Endodermal cell (in vitro differentiated cells): ENCODE measurements around the gene RGS3. TPM values are rescaled to one million over a fixed set of nuclear protein-coding genes. Genes with fewer than 3 reads are reported as not detected.

Experiments used
- DNase-seq: peaks from one replicate; pipeline ENCODE4 v3.0.0-alpha.2; 2017
- H3K27ac ChIP-seq: 2 replicates; pipeline ENCODE4 v1.5.1; 2013; ENCODE audit warnings: mild to moderate bottlenecking, low read depth, low read length, moderate library complexity
- H3K27me3 ChIP-seq: 2 replicates; pipeline ENCODE4 v1.6.1; 2013; ENCODE audit warnings: mild to moderate bottlenecking, low read length, moderate library complexity; ENCODE audit not compliant: insufficient read depth, control insufficient read depth, poor library complexity, severe bottlenecking
- H3K36me3 ChIP-seq: 2 replicates; pipeline ENCODE4 v1.7.0; 2013; ENCODE audit warnings: mild to moderate bottlenecking, low read length, moderate library complexity; ENCODE audit not compliant: control insufficient read depth, insufficient read depth
- H3K4me1 ChIP-seq: one replicate; pipeline ENCODE4 v1.7.0; 2013; ENCODE audit warnings: low read length; ENCODE audit not compliant: control insufficient read depth, insufficient read depth
- H3K4me3 ChIP-seq: 2 replicates; pipeline ENCODE4 v1.5.1; 2013; ENCODE audit warnings: mild to moderate bottlenecking, low read length, moderate library complexity
- H3K9ac ChIP-seq: 2 replicates; pipeline ENCODE4 v1.6.1; 2013; ENCODE audit warnings: mild to moderate bottlenecking, low read length, moderate library complexity; ENCODE audit not compliant: poor library complexity, severe bottlenecking; ENCODE audit errors: extremely low read depth
- H3K9me3 ChIP-seq: 2 replicates; pipeline ENCODE4 v1.6.1; 2013; ENCODE audit warnings: mild to moderate bottlenecking, low read length, moderate library complexity; ENCODE audit not compliant: control insufficient read depth
- H3K27ac Mint-ChIP-seq: 2 replicates; pipeline ENCODE4 v1.8.0; 2020; ENCODE audit warnings: mixed read lengths
- H3K27me3 Mint-ChIP-seq: 2 replicates; pipeline ENCODE4 v1.8.0; 2021; ENCODE audit warnings: mild to moderate bottlenecking, mixed read lengths; ENCODE audit not compliant: insufficient read depth
- H3K36me3 Mint-ChIP-seq: 2 replicates; pipeline ENCODE4 v1.8.0; 2020; ENCODE audit warnings: low read depth, mixed read lengths
- H3K4me1 Mint-ChIP-seq: 2 replicates; pipeline ENCODE4 v1.8.0; 2020; ENCODE audit warnings: mixed read lengths
- H3K4me3 Mint-ChIP-seq: 2 replicates; pipeline ENCODE4 v1.8.0; 2020; ENCODE audit warnings: mild to moderate bottlenecking, moderate library complexity, mixed read lengths
- H3K9me3 Mint-ChIP-seq: 2 replicates; pipeline ENCODE4 v1.8.0; 2020; ENCODE audit warnings: mild to moderate bottlenecking, mixed read lengths
- WGBS, 2 experiments: methylation state at CpG; one replicate each; pipeline versions ENCODE4 v1.1.5 to v1.1.7; 2013; ENCODE audit warnings: missing lambda C conversion rate in 2 of 2, mixed read lengths in 1 of 2; ENCODE audit not compliant: insufficient coverage in 1 of 2, insufficient read length in 1 of 2; 5-methylcytosine and 5-hydroxymethylcytosine counted together
- total RNA-seq, 2 donors: library from RNA; stranded (reverse); fragmentation: NEBNext Ultra II Directional in 1 of 2; extraction: Animal tissue kit (Norgen Biotek cat#: 25700) in 1 of 2; gene quantifications; 2 replicates in 1 of 2; 3 replicates in 1 of 2; pipeline ENCODE4 v1.2.1, GENCODE V29; 2021
- TF ChIP-seq, protein P1 (sequence below): fragments of 200-600 bp; sonication (generic); conservative IDR thresholded peaks from 2 replicates; pipeline ENCODE4 v1.5.0; 2021; ENCODE audit warnings: antibody characterized with exemption, mild to moderate bottlenecking

RGS3 gene
- total RNA-seq, 2 donors from 2014 or later: 20.7 to 40.3 TPM

DNA sequence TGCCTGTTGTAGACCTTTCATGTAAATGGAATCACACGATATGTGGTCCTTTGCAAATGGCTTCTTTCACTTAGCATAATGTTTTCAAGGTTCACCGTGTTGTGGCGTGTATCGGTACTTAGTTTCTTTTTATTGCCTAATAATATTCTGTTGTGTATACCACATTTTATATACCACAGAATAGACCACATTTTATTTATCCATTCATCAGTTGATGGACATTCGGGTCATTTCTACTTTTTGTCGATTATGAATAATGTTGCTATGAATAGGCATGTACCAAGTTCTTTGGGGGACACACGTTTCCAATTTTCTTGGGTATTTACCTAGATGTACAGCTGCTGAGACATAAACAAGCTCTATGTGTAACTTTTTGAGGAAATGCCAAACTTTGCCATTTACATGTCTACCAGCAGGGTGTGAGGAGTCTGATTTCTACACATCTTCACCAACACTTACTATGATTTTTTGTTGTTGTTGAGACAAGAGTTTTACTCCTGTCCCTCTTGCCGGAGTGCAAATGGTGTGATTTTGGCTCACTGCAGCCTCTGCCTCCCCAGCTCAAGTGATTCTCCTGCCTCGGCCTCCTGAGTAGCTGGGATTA, 144.7 kb downstream of the RGS3 start:
- DNase-seq: no peak
- no peak overlapping the region for H3K27ac ChIP-seq
- no peak overlapping the region for H3K9ac ChIP-seq
- no peaks in the 10 kb centered on the region for H3K9me3 Mint-ChIP-seq
- no peak overlapping the region for H3K4me3 Mint-ChIP-seq
- 93 to 95% methylated on average over 7 to 9 of the region's 9 CpGs for WGBS, 2 experiments
- H3K9me3 ChIP-seq: no peaks in the 10 kb centered on the region
- no peak overlapping the region for H3K27ac Mint-ChIP-seq
- H3K4me3 ChIP-seq: no peak overlapping the region
- no peaks in the 10 kb centered on the region for H3K27me3 Mint-ChIP-seq
- no peaks in the 10 kb centered on the region for H3K36me3 Mint-ChIP-seq
- H3K4me1 Mint-ChIP-seq: peaks cover 33% of the 10 kb centered on the region
- peaks cover 10% of the 10 kb centered on the region for H3K4me1 ChIP-seq
- no peaks in the 10 kb centered on the region for H3K36me3 ChIP-seq
- H3K27me3 ChIP-seq: no peaks in the 10 kb centered on the region
- TF ChIP-seq, protein P1, sequence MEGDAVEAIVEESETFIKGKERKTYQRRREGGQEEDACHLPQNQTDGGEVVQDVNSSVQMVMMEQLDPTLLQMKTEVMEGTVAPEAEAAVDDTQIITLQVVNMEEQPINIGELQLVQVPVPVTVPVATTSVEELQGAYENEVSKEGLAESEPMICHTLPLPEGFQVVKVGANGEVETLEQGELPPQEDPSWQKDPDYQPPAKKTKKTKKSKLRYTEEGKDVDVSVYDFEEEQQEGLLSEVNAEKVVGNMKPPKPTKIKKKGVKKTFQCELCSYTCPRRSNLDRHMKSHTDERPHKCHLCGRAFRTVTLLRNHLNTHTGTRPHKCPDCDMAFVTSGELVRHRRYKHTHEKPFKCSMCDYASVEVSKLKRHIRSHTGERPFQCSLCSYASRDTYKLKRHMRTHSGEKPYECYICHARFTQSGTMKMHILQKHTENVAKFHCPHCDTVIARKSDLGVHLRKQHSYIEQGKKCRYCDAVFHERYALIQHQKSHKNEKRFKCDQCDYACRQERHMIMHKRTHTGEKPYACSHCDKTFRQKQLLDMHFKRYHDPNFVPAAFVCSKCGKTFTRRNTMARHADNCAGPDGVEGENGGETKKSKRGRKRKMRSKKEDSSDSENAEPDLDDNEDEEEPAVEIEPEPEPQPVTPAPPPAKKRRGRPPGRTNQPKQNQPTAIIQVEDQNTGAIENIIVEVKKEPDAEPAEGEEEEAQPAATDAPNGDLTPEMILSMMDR: no peak

DNA sequence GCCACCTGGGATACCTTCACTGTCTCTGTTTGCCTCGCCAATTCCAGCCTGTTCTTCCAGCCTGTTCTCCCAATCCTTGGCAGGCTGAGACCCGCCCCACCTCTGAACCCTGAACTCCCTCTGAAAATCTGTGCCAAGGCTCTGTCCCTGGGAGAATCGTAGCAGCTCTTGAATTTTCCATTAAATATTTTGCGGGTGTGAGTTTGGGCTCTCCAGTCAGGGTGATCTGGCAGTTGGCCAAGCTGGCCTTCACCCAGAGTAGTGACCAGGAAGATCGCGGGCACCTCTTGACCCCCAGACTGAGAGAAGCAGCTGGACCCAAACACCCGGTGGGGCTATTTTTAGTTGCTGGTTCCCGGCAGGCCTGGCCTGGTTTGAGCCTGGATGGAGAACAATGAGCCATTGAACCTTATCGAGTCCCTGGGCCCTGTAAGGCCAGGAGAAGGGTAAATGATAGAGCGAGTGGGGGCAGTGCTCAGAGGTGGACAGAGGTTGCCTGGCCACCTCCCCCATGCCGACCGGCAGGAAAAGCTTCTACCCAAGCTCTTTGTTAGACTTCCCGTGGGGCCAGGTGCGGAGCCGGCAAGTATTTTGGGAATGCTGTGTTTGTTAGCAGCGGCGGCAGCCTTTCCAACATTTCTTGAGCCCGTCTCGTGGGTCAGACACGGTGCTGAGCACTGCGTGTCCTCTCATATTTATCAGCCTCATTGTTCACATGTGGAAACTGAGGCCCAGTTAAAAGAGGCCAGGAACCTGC, 146.2 kb downstream of the RGS3 start:
- Histone ChIP-seq H3K27ac (peak overlapping the region; percentile 77), H3K36me3 (no peaks in the 10 kb centered on the region), H3K4me3 (peak overlapping the region; percentile 4), H3K9me3 (no peaks in the 10 kb centered on the region), H3K27me3 (no peaks in the 10 kb centered on the region), H3K9ac (peak overlapping the region; percentile 48), H3K4me1 (peaks cover 10% of the 10 kb centered on the region)
- Mint-ChIP-seq H3K9me3 (no peaks in the 10 kb centered on the region), H3K27me3 (no peaks in the 10 kb centered on the region), H3K4me3 (peak overlapping the region; percentile 3), H3K36me3 (no peaks in the 10 kb centered on the region), H3K27ac (peak overlapping the region; percentile 97), H3K4me1 (peaks cover 25% of the 10 kb centered on the region)
- TF ChIP-seq, protein P1: no peak
- 60 to 64% methylated on average over 16 to 21 of the region's 21 CpGs for WGBS, 2 experiments
- DNase-seq: peak; percentile 87

DNA sequence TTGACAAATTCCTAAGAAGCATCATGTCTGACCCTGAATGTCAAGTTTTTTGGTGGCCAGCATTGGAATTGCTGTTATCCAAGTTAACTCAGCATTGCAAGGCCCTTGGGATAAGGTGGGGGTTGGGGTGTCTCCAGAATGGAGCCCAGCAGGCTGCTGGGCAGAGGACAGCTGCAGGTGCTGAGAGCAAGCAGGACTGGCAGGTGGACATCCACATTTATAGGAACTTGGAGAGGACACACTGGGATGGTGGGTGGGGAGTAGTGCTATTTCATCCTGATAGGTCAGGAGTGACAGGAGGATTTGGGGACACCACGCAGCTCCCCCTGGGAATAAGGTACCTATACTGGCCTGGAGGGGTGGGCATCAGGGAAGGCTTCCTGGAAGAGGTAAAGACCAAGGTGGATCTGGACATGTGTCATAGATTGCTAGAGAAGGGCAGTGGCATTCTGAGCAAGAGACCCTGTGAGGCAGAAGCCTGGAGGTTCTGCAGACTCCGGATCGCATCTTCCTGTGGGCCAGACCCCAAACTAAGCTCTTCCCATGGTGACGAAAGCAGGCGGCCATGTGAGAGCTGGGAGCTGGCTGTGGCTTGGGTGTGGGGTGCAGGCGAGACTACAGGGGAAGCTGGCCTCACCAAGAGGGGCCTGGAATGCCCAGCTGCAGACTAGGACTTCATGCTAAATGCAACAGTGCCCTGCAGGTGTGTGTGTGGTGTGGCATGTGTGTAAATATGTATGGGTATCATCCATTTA, 148.1 kb downstream of the RGS3 start:
- peaks cover 10% of the 10 kb centered on the region for H3K4me1 ChIP-seq
- WGBS, 2 experiments: 95 to 98% methylated on average over 5 to 6 of the region's 6 CpGs
- DNase-seq: peak; percentile 51
- TF ChIP-seq, protein P1: no peak
- no peak overlapping the region for H3K27ac ChIP-seq
- Mint-ChIP-seq H3K27ac (no peak overlapping the region), H3K27me3 (no peaks in the 10 kb centered on the region), H3K4me3 (no peak overlapping the region), H3K9me3 (no peaks in the 10 kb centered on the region), H3K4me1 (peaks cover 28% of the 10 kb centered on the region), H3K36me3 (no peaks in the 10 kb centered on the region)
- H3K27me3 ChIP-seq: no peaks in the 10 kb centered on the region
- H3K9me3 ChIP-seq: no peaks in the 10 kb centered on the region
- no peaks in the 10 kb centered on the region for H3K36me3 ChIP-seq
- H3K4me3 ChIP-seq: no peak overlapping the region
- no peak overlapping the region for H3K9ac ChIP-seq
